ENCODE results near the gene DGKA. TPM values are rescaled to one million over a fixed set of nuclear protein-coding genes. Genes with fewer than 3 reads are reported as not detected.

Gene DGKA
- total and polyA plus RNA-seq, 8 donors, result 15.5 to 53.9 (median 23.4) TPM

DNA sequence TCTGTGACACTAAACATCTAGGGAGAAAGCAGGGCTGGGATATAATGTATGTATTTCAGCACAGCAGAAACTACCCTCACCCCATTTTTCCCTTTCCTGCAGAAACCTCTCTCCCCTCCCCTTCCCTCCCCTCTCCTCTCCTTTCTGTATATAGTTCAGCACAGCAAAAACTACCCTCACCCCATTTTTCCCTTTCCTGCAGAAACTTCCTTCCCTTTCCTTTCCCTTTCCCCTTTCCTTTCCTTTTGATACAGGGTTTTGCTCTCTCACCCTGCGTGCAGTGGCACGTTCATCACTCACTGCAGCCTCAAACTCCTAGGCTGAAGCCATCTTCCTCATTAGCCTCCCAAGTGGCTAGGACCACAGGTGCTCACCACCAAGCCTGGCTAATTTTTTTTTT, 32.8 kb downstream of the DGKA start:
- TF ChIP-seq, protein P1, sequence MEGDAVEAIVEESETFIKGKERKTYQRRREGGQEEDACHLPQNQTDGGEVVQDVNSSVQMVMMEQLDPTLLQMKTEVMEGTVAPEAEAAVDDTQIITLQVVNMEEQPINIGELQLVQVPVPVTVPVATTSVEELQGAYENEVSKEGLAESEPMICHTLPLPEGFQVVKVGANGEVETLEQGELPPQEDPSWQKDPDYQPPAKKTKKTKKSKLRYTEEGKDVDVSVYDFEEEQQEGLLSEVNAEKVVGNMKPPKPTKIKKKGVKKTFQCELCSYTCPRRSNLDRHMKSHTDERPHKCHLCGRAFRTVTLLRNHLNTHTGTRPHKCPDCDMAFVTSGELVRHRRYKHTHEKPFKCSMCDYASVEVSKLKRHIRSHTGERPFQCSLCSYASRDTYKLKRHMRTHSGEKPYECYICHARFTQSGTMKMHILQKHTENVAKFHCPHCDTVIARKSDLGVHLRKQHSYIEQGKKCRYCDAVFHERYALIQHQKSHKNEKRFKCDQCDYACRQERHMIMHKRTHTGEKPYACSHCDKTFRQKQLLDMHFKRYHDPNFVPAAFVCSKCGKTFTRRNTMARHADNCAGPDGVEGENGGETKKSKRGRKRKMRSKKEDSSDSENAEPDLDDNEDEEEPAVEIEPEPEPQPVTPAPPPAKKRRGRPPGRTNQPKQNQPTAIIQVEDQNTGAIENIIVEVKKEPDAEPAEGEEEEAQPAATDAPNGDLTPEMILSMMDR (IDR thresholded peaks at IDR 0.05), result no peak
- Histone ChIP-seq H3K27me3 (no peaks in the 10 kb centered on the region), H3K9me3 (no peaks in the 10 kb centered on the region), H3K36me3 (no peaks in the 10 kb centered on the region), H3K27ac (no peak overlapping the region), H3K4me3 (no peak overlapping the region), H3K4me1 (peaks cover 0 to 7% (median 0%) of the 10 kb centered on the region in 3 donors)
- intact Hi-C loops (cut with DNase I), result no loop called here
- FAIRE-seq, result no peak
- no peak for ATAC-seq
- no peak for DNase-seq
- 86 to 88% methylated on average over 2 of the region's 2 CpGs for WGBS, 2 donors

DNA sequence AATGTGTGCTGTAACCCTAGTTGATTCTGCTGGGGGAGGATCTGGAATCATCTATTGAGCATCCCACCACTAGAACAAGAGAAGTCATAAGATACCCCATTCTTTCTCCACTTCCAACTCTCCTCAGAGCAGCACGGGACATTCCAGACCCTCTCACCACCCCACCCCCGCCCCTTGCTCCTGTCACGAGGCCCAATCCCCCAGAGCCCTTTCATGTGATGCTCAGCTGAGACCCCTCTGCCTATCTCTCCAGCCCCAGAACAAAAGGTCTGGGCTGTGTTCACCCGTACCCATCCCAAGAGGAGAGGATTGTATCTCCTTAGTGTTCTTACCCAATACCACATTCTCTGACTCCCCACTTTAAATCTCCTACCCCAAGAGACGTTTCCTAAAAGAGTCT, 34.3 kb downstream of the DGKA start:
- ATAC-seq (no peak), FAIRE-seq (no peak), DNase-seq (no peak)
- TF ChIP-seq, protein P1 (IDR thresholded peaks at IDR 0.05), result no peak
- Histone ChIP-seq H3K36me3 (no peaks in the 10 kb centered on the region), H3K4me3 (no peak overlapping the region), H3K27me3 (no peaks in the 10 kb centered on the region), H3K27ac (no peak overlapping the region), H3K4me1 (peaks cover 0 to 7% (median 0%) of the 10 kb centered on the region in 3 donors), H3K9me3 (no peaks in the 10 kb centered on the region)
- intact Hi-C loops (cut with DNase I), result no loop called here
- 73 to 74% methylated on average over 5 of the region's 5 CpGs for WGBS, 2 donors

DNA sequence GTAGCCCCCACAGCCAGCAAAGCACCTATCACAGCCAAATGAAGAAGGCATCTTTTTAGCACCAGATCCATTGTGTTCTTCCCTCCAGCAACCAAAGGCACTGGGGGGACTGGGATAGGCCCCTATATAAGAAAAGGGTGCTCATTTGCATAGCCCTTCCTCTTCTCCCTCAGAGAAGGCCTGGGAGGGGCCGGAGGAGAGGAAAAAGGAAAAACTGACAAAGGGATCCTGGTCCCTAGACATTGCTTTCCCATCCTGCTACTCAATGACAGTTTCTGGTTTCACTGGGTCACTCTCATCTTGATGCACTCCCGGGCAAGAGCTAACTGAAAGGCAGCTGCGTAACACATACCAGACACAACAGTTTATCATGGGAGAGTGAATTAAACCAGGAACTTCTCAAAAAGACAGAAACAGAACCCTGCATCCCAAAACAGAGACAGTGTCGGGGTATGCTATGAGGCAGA, 35.0 kb downstream of the DGKA start, which contains the start of gene PMEL:
Gene PMEL (minus strand): TSS at position 102 of the 467 bp plus-strand sequence. CDS start 31 bp downstream, at position 71.
- H3K27me3 ChIP-seq, result no peaks in the 10 kb centered on the region
- H3K9me3 ChIP-seq, result no peaks in the 10 kb centered on the region
- FAIRE-seq (no peak), DNase-seq (no peak), ATAC-seq (peak in 3 of 4 donors; percentile 4 to 26 (median 18))
- no peaks in the 10 kb centered on the region for H3K36me3 ChIP-seq
- peak within 1 kb of the TSS; percentile 41 to 78 (median 68) for H3K4me3 ChIP-seq
- TF ChIP-seq, protein P1 (IDR thresholded peaks at IDR 0.05), result no peak
- intact Hi-C loops (cut with DNase I), result no loop called here
- WGBS, 2 donors, result 2 to 15% methylated on average over 3 to 4 of the region's 4 CpGs
- H3K4me1 ChIP-seq, result peaks cover 0 to 7% (median 0%) of the 10 kb centered on the region in 3 donors
- H3K27ac ChIP-seq, result peak within 1 kb of the TSS; percentile 67 to 82 (median 76)

DNA sequence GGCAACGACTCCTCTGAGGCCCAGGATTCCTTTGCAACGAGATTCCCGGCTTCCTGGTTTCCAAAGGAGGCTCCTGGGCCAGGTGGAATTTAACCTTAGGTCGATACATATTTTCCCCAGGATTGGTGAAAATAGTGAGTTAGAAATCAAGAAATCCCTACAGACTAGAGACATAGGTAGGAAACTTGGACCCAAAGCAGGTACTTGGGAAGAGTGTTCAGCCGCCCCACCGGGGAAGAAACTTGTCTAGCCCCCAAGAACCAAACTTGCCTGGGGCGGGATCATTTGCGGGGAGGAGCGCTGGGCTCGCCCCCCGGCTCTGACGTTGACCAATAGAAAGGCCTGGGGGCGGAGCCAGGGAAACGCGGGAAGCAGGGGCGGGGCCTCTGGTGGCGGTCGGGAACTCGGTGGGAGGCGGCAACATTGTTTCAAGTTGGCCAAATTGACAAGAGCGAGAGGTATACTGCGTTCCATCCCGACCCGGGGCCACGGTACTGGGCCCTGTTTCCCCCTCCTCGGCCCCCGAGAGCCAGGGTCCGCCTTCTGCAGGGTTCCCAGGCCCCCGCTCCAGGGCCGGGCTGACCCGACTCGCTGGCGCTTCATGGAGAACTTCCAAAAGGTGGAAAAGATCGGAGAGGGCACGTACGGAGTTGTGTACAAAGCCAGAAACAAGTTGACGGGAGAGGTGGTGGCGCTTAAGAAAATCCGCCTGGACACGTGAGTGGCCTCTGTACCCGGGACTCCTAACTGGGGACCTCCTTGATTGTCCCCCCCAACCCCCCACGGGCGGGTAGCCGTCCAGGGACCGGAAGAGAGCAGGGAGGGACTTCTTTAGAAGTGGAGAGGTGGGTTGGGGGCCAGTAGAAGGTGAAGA, 35.7 kb downstream of the DGKA start, which contains the start of gene CDK2:
Gene CDK2 (plus strand): TSS at position 423 of the 874 bp plus-strand sequence. CDS start 179 bp downstream, at position 602.
- 0% methylated on average over 41 to 45 of the region's 45 CpGs for WGBS, 2 donors

More for the DNA sequence above, 35.7 kb downstream of the DGKA start, which contains the start of gene CDK2:
- peak; percentile 90 to 96 (median 94) for DNase-seq
- no peaks in the 10 kb centered on the region for H3K9me3 ChIP-seq
- peak within 1 kb of the TSS; percentile 41 to 78 (median 68) for H3K4me3 ChIP-seq
- peak within 1 kb of the TSS; percentile 67 to 82 (median 76) for H3K27ac ChIP-seq
- FAIRE-seq, result no peak
- intact Hi-C loops (cut with DNase I), result no loop called here
- H3K36me3 ChIP-seq, result no peaks in the 10 kb centered on the region
- peak; percentile 99 to 100 (median 99) for ATAC-seq
- TF ChIP-seq, protein P1 (IDR thresholded peaks at IDR 0.05), result no peak
- peaks cover 0 to 7% (median 0%) of the 10 kb centered on the region in 3 donors for H3K4me1 ChIP-seq
- no peaks in the 10 kb centered on the region for H3K27me3 ChIP-seq

Data from pancreas (tissue), 10 donors.